Breast epithelium (tissue), 4 donors: ENCODE data around the gene ATP8B3. TPM values are rescaled to one million over a fixed set of nuclear protein-coding genes. Genes with fewer than 3 reads are reported as not detected.

ENCODE experiments used
- DNase-seq, 2 donors: peaks; one replicate each; pipeline ENCODE4 v3.0.0-alpha.2; 2019; ENCODE audit warnings: low spot score in 2 of 2
- H3K27ac ChIP-seq, 2 donors: fragments of 200-600 bp; sonication (generic) in 1 of 2; one replicate each; pipeline ENCODE4 v1.5.1; 2016 to 2019; ENCODE audit warnings: mild to moderate bottlenecking in 1 of 2
- H3K27me3 ChIP-seq, 2 donors: fragments of 200-600 bp; sonication (generic) in 1 of 2; one replicate each; pipeline versions ENCODE4 v1.5.1 to v1.6.0; 2017 to 2019; ENCODE audit warnings: control low read depth in 1 of 2, mild to moderate bottlenecking in 1 of 2
- H3K36me3 ChIP-seq: fragments of 200-600 bp; one replicate; pipeline ENCODE4 v1.5.1; 2019
- H3K4me1 ChIP-seq, 2 donors: fragments of 200-600 bp; sonication (generic); one replicate each; pipeline ENCODE4 v1.5.1; 2016 to 2019; ENCODE audit warnings: control low read depth in 1 of 2
- H3K4me3 ChIP-seq, 3 donors: fragments of 200-600 bp; sonication (generic); 1 replicate in 2 of 3; 2 replicates in 1 of 3; pipeline ENCODE4 v1.5.1; 2016 to 2019; ENCODE audit warnings: mild to moderate bottlenecking in 3 of 3, moderate library complexity in 2 of 3
- H3K9me3 ChIP-seq, 2 donors: fragments of 200-600 bp; sonication (generic) in 1 of 2; one replicate each; pipeline ENCODE4 v1.5.1; 2016 to 2019; ENCODE audit warnings: control low read depth in 1 of 2
- CTCF ChIP-seq, 3 donors: fragments of 450-650 bp; IDR thresholded peaks; one replicate each; pipeline ENCODE4 v1.5.1; 2016 to 2017; ENCODE audit warnings: antibody characterized with exemption in 3 of 3, mild to moderate bottlenecking in 3 of 3, moderate library complexity in 3 of 3
- POLR2A ChIP-seq: fragments of 450-650 bp; IDR thresholded peaks from one replicate; pipeline ENCODE4 v1.6.1; 2016; ENCODE audit warnings: antibody characterized with exemption, mild to moderate bottlenecking, moderate library complexity
- POLR2AphosphoS5 ChIP-seq, 3 donors: sonication (generic); formaldehyde crosslinking; IDR thresholded peaks; one replicate each; pipeline ENCODE4 v1.6.1; 2017; ENCODE audit warnings: antibody characterized with exemption in 3 of 3
- intact Hi-C: fragments of 100-400 bp; cut with DNase I; formaldehyde crosslinking; loops from one replicate; pipeline ENCODE4 v1.15.1; 2023; ENCODE audit warnings: low total_unique reads
- total RNA-seq, 3 donors: library from RNA; depleted of rRNA; stranded (reverse); fragments of >200 nt; gene quantifications; one replicate each; pipeline ENCODE4 v1.1.0, GENCODE V29; 2016

Gene ATP8B3
- total RNA-seq, 3 donors from 2014 or later, result 0.66 to 1.4 (median 1.0) TPM

- Histone ChIP-seq H3K9me3 (no peaks in the 10 kb centered on the region), H3K36me3 (peaks cover 19% of the 10 kb centered on the region), H3K27ac (no peak overlapping the region), H3K4me1 (peaks cover 0 to 6% of the 10 kb centered on the region in 2 donors), H3K27me3 (no peaks in the 10 kb centered on the region), H3K4me3 (no peak overlapping the region)
- TF ChIP-seq POLR2AphosphoS5 (IDR thresholded peaks at IDR 0.05) (no peak), POLR2A (no peak), CTCF (IDR thresholded peaks at IDR 0.05) (no peak)
- intact Hi-C loops, result no loop called here
- DNase-seq, result no peak
Measured at GRCh38 chr19:1814391-1814790, 2.3 kb upstream of the ATP8B3 start.

- Histone ChIP-seq H3K4me3 (peak overlapping the region; percentile 45 to 73 (median 59)), H3K36me3 (peaks cover 14% of the 10 kb centered on the region), H3K27me3 (no peaks in the 10 kb centered on the region), H3K9me3 (no peaks in the 10 kb centered on the region), H3K4me1 (peaks cover 0 to 6% of the 10 kb centered on the region in 2 donors), H3K27ac (peak overlapping the region in 1 of 2 donors; percentile 80)
- TF ChIP-seq POLR2A, result no peak
- TF ChIP-seq CTCF (IDR thresholded peaks at IDR 0.05), result no peak
- intact Hi-C loops, result no loop called here
- no peak for DNase-seq
Measured at GRCh38 chr19:1813192-1814182, 1.4 kb upstream of the ATP8B3 start.

GRCh38 chr19:1812426-1813191 lies 533 bp upstream of the ATP8B3 start:
- intact Hi-C loops, result no loop called here
- Histone ChIP-seq H3K4me3 (peak overlapping the region; percentile 45 to 73 (median 59)), H3K4me1 (peaks cover 0 to 6% of the 10 kb centered on the region in 2 donors), H3K9me3 (no peaks in the 10 kb centered on the region), H3K27me3 (no peaks in the 10 kb centered on the region), H3K27ac (peak overlapping the region; percentile 64 to 80), H3K36me3 (peaks cover 9% of the 10 kb centered on the region)
- peak; percentile 80 to 82 for DNase-seq
- peak in 1 of 3 donors; percentile 27 for TF ChIP-seq CTCF (IDR thresholded peaks at IDR 0.05)
- no peak for TF ChIP-seq POLR2AphosphoS5 (IDR thresholded peaks at IDR 0.05)

- Histone ChIP-seq H3K4me1 (peaks cover 0 to 6% of the 10 kb centered on the region in 2 donors), H3K27ac (peak overlapping the region; percentile 64 to 80), H3K27me3 (no peaks in the 10 kb centered on the region), H3K4me3 (peak overlapping the region; percentile 45 to 73 (median 59)), H3K9me3 (no peaks in the 10 kb centered on the region), H3K36me3 (peaks cover under 1% of the 10 kb centered on the region)
- peak; percentile 80 to 92 for DNase-seq
- no peak for TF ChIP-seq CTCF (IDR thresholded peaks at IDR 0.05)
- TF ChIP-seq POLR2A, result no peak
- TF ChIP-seq POLR2AphosphoS5 (IDR thresholded peaks at IDR 0.05), result peak in 1 of 3 donors; percentile 67
- intact Hi-C loops, result no loop called here
Measured at GRCh38 chr19:1811472-1811894, 593 bp downstream of the ATP8B3 start.
